ENCODE data around the gene GPAT3. TPM values are rescaled to one million over a fixed set of nuclear protein-coding genes. Genes with fewer than 3 reads are reported as not detected.

GPAT3 gene
- total RNA-seq, 1 donor from 2014 or later, result 9.1 TPM

DNA sequence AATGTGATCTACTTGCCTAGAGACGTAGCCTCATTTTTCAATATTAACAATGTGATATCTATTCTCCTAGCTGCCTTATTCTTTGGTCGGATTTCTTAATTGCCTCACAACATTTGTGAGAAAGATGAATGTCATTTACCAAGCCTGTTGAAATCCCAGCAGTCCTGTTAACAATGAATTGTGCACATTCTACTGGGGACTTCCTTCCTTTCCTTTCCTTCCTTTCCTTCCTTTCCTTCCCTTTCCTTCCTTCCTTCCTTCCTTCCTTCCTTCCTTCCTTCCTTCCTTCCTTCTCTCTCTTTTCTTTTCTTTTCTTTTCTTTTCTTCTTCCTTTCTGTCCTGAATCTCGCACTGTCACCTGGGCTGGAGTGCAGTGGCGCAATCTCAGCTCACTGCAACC lies 107.1 kb downstream of the GPAT3 start:
- TF ChIP-seq, protein P1, sequence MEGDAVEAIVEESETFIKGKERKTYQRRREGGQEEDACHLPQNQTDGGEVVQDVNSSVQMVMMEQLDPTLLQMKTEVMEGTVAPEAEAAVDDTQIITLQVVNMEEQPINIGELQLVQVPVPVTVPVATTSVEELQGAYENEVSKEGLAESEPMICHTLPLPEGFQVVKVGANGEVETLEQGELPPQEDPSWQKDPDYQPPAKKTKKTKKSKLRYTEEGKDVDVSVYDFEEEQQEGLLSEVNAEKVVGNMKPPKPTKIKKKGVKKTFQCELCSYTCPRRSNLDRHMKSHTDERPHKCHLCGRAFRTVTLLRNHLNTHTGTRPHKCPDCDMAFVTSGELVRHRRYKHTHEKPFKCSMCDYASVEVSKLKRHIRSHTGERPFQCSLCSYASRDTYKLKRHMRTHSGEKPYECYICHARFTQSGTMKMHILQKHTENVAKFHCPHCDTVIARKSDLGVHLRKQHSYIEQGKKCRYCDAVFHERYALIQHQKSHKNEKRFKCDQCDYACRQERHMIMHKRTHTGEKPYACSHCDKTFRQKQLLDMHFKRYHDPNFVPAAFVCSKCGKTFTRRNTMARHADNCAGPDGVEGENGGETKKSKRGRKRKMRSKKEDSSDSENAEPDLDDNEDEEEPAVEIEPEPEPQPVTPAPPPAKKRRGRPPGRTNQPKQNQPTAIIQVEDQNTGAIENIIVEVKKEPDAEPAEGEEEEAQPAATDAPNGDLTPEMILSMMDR (IDR thresholded peaks at IDR 0.05; ENCODE audit: insufficient read depth, low read length, poor library complexity, severe bottlenecking), result no peak

GRCh38 chr4:83644677-83645659 lies 109.1 kb downstream of the GPAT3 start:
- Histone ChIP-seq H3K36me3 (ENCODE audit: control insufficient read depth, insufficient read depth, low read length) (no peaks in the 10 kb centered on the region), H3K4me3 (ENCODE audit: low read depth, low read length) (no peak overlapping the region), H3K27me3 (ENCODE audit: control insufficient read depth, insufficient read depth, low read length) (peaks cover 2% of the 10 kb centered on the region)
- peak; percentile 14 for DNase-seq (ENCODE audit: low read depth)
- TF ChIP-seq, protein P1 (IDR thresholded peaks at IDR 0.05; ENCODE audit: insufficient read depth, low read length, poor library complexity, severe bottlenecking), result peak; percentile 57

More for the DNA sequence above, 107.1 kb downstream of the GPAT3 start:
- peaks cover 2% of the 10 kb centered on the region for H3K27me3 ChIP-seq (ENCODE audit: control insufficient read depth, insufficient read depth, low read length)
- DNase-seq (ENCODE audit: low read depth), result no peak
- no peaks in the 10 kb centered on the region for H3K36me3 ChIP-seq (ENCODE audit: control insufficient read depth, insufficient read depth, low read length)
- no peak overlapping the region for H3K4me3 ChIP-seq (ENCODE audit: low read depth, low read length)

GRCh38 chr4:83646538-83647239 lies 110.8 kb downstream of the GPAT3 start:
- no peak for DNase-seq (ENCODE audit: low read depth)
- H3K27me3 ChIP-seq (ENCODE audit: control insufficient read depth, insufficient read depth, low read length), result peaks cover 2% of the 10 kb centered on the region
- no peak overlapping the region for H3K4me3 ChIP-seq (ENCODE audit: low read depth, low read length)
- no peaks in the 10 kb centered on the region for H3K36me3 ChIP-seq (ENCODE audit: control insufficient read depth, insufficient read depth, low read length)
- TF ChIP-seq, protein P1 (IDR thresholded peaks at IDR 0.05; ENCODE audit: insufficient read depth, low read length, poor library complexity, severe bottlenecking), result no peak

GRCh38 chr4:83651846-83652245 lies 115.9 kb downstream of the GPAT3 start:
- no peak overlapping the region for H3K4me3 ChIP-seq (ENCODE audit: low read depth, low read length)
- DNase-seq (ENCODE audit: low read depth), result no peak
- no peaks in the 10 kb centered on the region for H3K27me3 ChIP-seq (ENCODE audit: control insufficient read depth, insufficient read depth, low read length)
- TF ChIP-seq, protein P1 (IDR thresholded peaks at IDR 0.05; ENCODE audit: insufficient read depth, low read length, poor library complexity, severe bottlenecking), result no peak
- no peaks in the 10 kb centered on the region for H3K36me3 ChIP-seq (ENCODE audit: control insufficient read depth, insufficient read depth, low read length)

Other genes with a start within 250 kb of the GPAT3 start
- 0.21 and 1.3 TPM in 2 replicates for gene HPSE, start 201.3 kb upstream of the GPAT3 start, total RNA-seq
- gene HELQ, start 80.3 kb upstream of the GPAT3 start, total RNA-seq, result 8.8 and 12.7 TPM in 2 replicates
- gene MRPS18C, start 80.0 kb upstream of the GPAT3 start, total RNA-seq, result 22.7 and 25.3 TPM in 2 replicates
- gene ABRAXAS1, start 51.0 kb upstream of the GPAT3 start, total RNA-seq, result 15.2 and 17.8 TPM in 2 replicates